H9 (cell line): ENCODE results near the gene YIPF3. TPM values are rescaled to one million over a fixed set of nuclear protein-coding genes. Genes with fewer than 3 reads are reported as not detected.

Experiments
- DNase-seq: peaks from one replicate; pipeline ENCODE4 v3.0.0-alpha.2; 2017
- H2AFZ ChIP-seq: one replicate; pipeline ENCODE4 v1.6.1; 2013; ENCODE audit warnings: mild to moderate bottlenecking, low read length, control low read depth, moderate library complexity
- H2AK5ac ChIP-seq: 2 replicates; pipeline ENCODE4 v1.6.1; 2013; ENCODE audit warnings: low read length, control low read depth, mixed read lengths; ENCODE audit not compliant: insufficient read length
- H2BK120ac ChIP-seq: one replicate; pipeline ENCODE4 v1.6.1; 2013; ENCODE audit warnings: low read depth, mild to moderate bottlenecking, low read length, control low read depth, inconsistent platforms; ENCODE audit not compliant: poor library complexity, severe bottlenecking
- H2BK12ac ChIP-seq: 2 replicates; pipeline ENCODE4 v1.6.1; 2013; ENCODE audit warnings: low read length, control low read depth, mixed read lengths, low read depth; ENCODE audit not compliant: insufficient read length
- H2BK15ac ChIP-seq: 2 replicates; pipeline ENCODE4 v1.6.1; 2013; ENCODE audit warnings: low read depth, low read length, control low read depth
- H2BK20ac ChIP-seq: one replicate; pipeline ENCODE4 v1.6.1; 2013; ENCODE audit warnings: low read depth, mild to moderate bottlenecking, low read length, control low read depth, inconsistent platforms; ENCODE audit not compliant: poor library complexity, severe bottlenecking
- H2BK5ac ChIP-seq: 2 replicates; pipeline ENCODE4 v1.6.1; 2013; ENCODE audit warnings: low read length, control low read depth, mixed read lengths; ENCODE audit not compliant: insufficient read length
- H3K14ac ChIP-seq: 2 replicates; pipeline ENCODE4 v1.6.1; 2013; ENCODE audit warnings: low read length, control low read depth; ENCODE audit not compliant: insufficient read depth
- H3K18ac ChIP-seq: 2 replicates; pipeline ENCODE4 v1.6.1; 2013; ENCODE audit warnings: low read depth, mild to moderate bottlenecking, mixed read lengths, low read length, control low read depth; ENCODE audit not compliant: insufficient read length
- H3K23ac ChIP-seq: 2 replicates; pipeline ENCODE4 v1.6.1; 2013; ENCODE audit warnings: low read length, control low read depth, mixed read lengths, low read depth; ENCODE audit not compliant: insufficient read length
- H3K23me2 ChIP-seq: 2 replicates; pipeline ENCODE4 v1.6.1; 2013; ENCODE audit warnings: low read depth, mild to moderate bottlenecking, mixed read lengths, low read length, control low read depth; ENCODE audit not compliant: insufficient read length, poor library complexity, severe bottlenecking
- H3K27ac ChIP-seq: 2 replicates; pipeline ENCODE4 v1.5.1; 2013; ENCODE audit warnings: low read length, control low read depth, mixed read lengths, low read depth; ENCODE audit not compliant: insufficient read length
- H3K27me3 ChIP-seq: 2 replicates; pipeline ENCODE4 v1.6.1; 2013; ENCODE audit warnings: low read length, control low read depth, inconsistent platforms; ENCODE audit not compliant: insufficient read depth
- H3K4ac ChIP-seq: 2 replicates; pipeline ENCODE4 v1.6.1; 2013; ENCODE audit warnings: low read depth, mild to moderate bottlenecking, control low read depth, inconsistent platforms, low read length, moderate library complexity
- H3K4me1 ChIP-seq: 2 replicates; pipeline ENCODE4 v1.6.1; 2013; ENCODE audit warnings: low read length, control low read depth, inconsistent platforms; ENCODE audit not compliant: insufficient read depth
- H3K4me2 ChIP-seq: 2 replicates; pipeline ENCODE4 v1.6.1; 2013; ENCODE audit warnings: low read length, control low read depth, mixed read lengths; ENCODE audit not compliant: insufficient read length, insufficient read depth
- H3K56ac ChIP-seq: 2 replicates; pipeline ENCODE4 v1.6.1; 2013; ENCODE audit warnings: low read depth, mild to moderate bottlenecking, mixed read lengths, low read length, control low read depth; ENCODE audit not compliant: insufficient read length
- H3K79me1 ChIP-seq: 2 replicates; pipeline ENCODE4 v1.6.1; 2013; ENCODE audit warnings: low read depth, mild to moderate bottlenecking, moderate library complexity, low read length, control low read depth, inconsistent platforms; ENCODE audit not compliant: insufficient read depth, poor library complexity, severe bottlenecking
- H3K79me2 ChIP-seq: 2 replicates; pipeline ENCODE4 v1.6.1; 2013; ENCODE audit warnings: low read length, control low read depth, inconsistent platforms; ENCODE audit not compliant: insufficient read depth
- H3K9ac ChIP-seq: 2 replicates; pipeline ENCODE4 v1.6.1; 2013; ENCODE audit warnings: low read length, control low read depth, mixed read lengths; ENCODE audit not compliant: insufficient read length; ENCODE audit errors: extremely low read depth
- H3K9me3 ChIP-seq: one replicate; pipeline ENCODE4 v1.6.1; 2013; ENCODE audit warnings: low read depth, low read length, inconsistent platforms; ENCODE audit not compliant: control insufficient read depth
- H3T11ph ChIP-seq: one replicate; pipeline ENCODE4 v1.6.1; 2013; ENCODE audit warnings: mild to moderate bottlenecking, low read length, control low read depth, inconsistent platforms
- H4K20me1 ChIP-seq: one replicate; pipeline ENCODE4 v1.6.1; 2013; ENCODE audit not compliant: control insufficient read depth, insufficient read length, insufficient read depth
- H4K5ac ChIP-seq: 2 replicates; pipeline ENCODE4 v1.6.1; 2013; ENCODE audit warnings: low read depth, mild to moderate bottlenecking, mixed read lengths, low read length, control low read depth; ENCODE audit not compliant: insufficient read length
- H4K8ac ChIP-seq: replicated peaks from 2 replicates; pipeline ENCODE4 v1.6.1; 2013; ENCODE audit warnings: low read length, control low read depth, mixed read lengths, low read depth; ENCODE audit not compliant: insufficient read length
- H4K91ac ChIP-seq: 2 replicates; pipeline ENCODE4 v1.6.1; 2013; ENCODE audit warnings: low read depth, mild to moderate bottlenecking, moderate library complexity, mixed read lengths, low read length, control low read depth; ENCODE audit not compliant: insufficient read length
- H3K27ac Mint-ChIP-seq, 3 experiments: 2 replicates in 2 of 3; 3 replicates in 1 of 3; pipeline ENCODE4 v1.8.0; 2020 to 2021; ENCODE audit warnings: mixed read lengths in 3 of 3, mild to moderate bottlenecking in 1 of 3, moderate library complexity in 1 of 3
- H3K27me3 Mint-ChIP-seq: 2 replicates; pipeline ENCODE4 v1.8.0; 2021; ENCODE audit warnings: low read depth, mild to moderate bottlenecking, moderate library complexity, mixed read lengths
- H3K36me3 Mint-ChIP-seq, 3 experiments: 2 replicates in 2 of 3; 3 replicates in 1 of 3; pipeline ENCODE4 v1.8.0; 2020 to 2021; ENCODE audit warnings: low read depth in 3 of 3, mixed read lengths in 3 of 3; ENCODE audit not compliant: insufficient read depth in 1 of 3
- H3K4me1 Mint-ChIP-seq, 2 experiments: 2 replicates each; pipeline ENCODE4 v1.8.0; 2020; ENCODE audit warnings: mixed read lengths in 2 of 2
- H3K4me3 Mint-ChIP-seq, 2 experiments: 2 replicates in 1 of 2; 3 replicates in 1 of 2; pipeline ENCODE4 v1.8.0; 2020 to 2021; ENCODE audit warnings: mild to moderate bottlenecking in 2 of 2, mixed read lengths in 2 of 2, moderate library complexity in 1 of 2
- H3K9me3 Mint-ChIP-seq, 2 experiments: 2 replicates in 1 of 2; 3 replicates in 1 of 2; pipeline ENCODE4 v1.8.0; 2020; ENCODE audit warnings: mild to moderate bottlenecking in 2 of 2, mixed read lengths in 2 of 2, moderate library complexity in 1 of 2
- CTCF ChIP-seq: fragments of 200-600 bp; sonication (generic); conservative IDR thresholded peaks from 3 replicates; pipeline ENCODE4 v1.8.0; 2021; ENCODE audit warnings: antibody characterized with exemption, mild to moderate bottlenecking
- WGBS: extraction: QIAGEN DNeasy Blood & Tissue Kit; methylation state at CpG from one replicate; pipeline ENCODE4 v1.1.7; 2013; ENCODE audit warnings: missing lambda C conversion rate, low lambda C conversion rate, mixed read lengths; ENCODE audit not compliant: insufficient read length; ENCODE audit errors: extremely low coverage; 5-methylcytosine and 5-hydroxymethylcytosine counted together
- long read RNA-seq: library from polyadenylated mRNA; unstranded; transcript quantifications from one replicate; pipeline ENCODE4 v2.0.0, GENCODE V29; 2020
- total RNA-seq: library from RNA; stranded (reverse); gene quantifications from 2 replicates; pipeline ENCODE4 v1.2.1, GENCODE V29; 2021

YIPF3 gene
- total RNA-seq = 80.7 and 84.5 TPM in 2 replicates
- long read RNA-seq, transcript YIPF3-202 (9 exons, 1,576 nt) = major isoform, 452 of 552 reads
- long read RNA-seq, partial matches to known transcripts = 8 of 552 reads
- long read RNA-seq, other reads (novel, unspliced or antisense) = 89 of 552 reads

GRCh38 chr6:43516697-43517504 lies at the start of gene YIPF3, which contains the start of gene POLR1C:
YIPF3 (minus strand) TSS chr6:43516926; CDS start chr6:43516807, 119 bp downstream.
POLR1C (plus strand) TSS chr6:43517089; CDS start chr6:43517110, 21 bp downstream.
- Histone ChIP-seq H3K4me2 (peak within 1 kb of the TSS; percentile 98), H2BK120ac (no peak within 1 kb of the TSS), H4K8ac (peak within 1 kb of the TSS; percentile 20), H4K91ac (no peak within 1 kb of the TSS), H2BK12ac (no peak within 1 kb of the TSS), H3K9me3 (no peaks in the 10 kb centered on the region), H2BK5ac (peak within 1 kb of the TSS; percentile 11), H3T11ph (no peak within 1 kb of the TSS), H4K5ac (no peak within 1 kb of the TSS), H3K79me2 (peaks cover 17% of the 10 kb centered on the region; the same call in 1 of the 2 replicates), H4K20me1 (no peaks in the 10 kb centered on the region), H3K14ac (peak within 1 kb of the TSS; percentile 94), H2AFZ (no peak within 1 kb of the TSS), H3K27ac (no peak within 1 kb of the TSS), H3K4me1 (no peaks in the 10 kb centered on the region), H3K27me3 (no peaks in the 10 kb centered on the region), H2BK15ac (no peak within 1 kb of the TSS), H2BK20ac (no peak within 1 kb of the TSS), H3K23me2 (peaks cover 9% of the 10 kb centered on the region), H2AK5ac (no peak within 1 kb of the TSS), H3K23ac (no peak within 1 kb of the TSS), H3K79me1 (peaks cover 13% of the 10 kb centered on the region), H3K56ac (peak within 1 kb of the TSS; percentile 9), H3K9ac (peak within 1 kb of the TSS; percentile 99), H3K4ac (no peak within 1 kb of the TSS), H3K18ac (peak within 1 kb of the TSS; percentile 78)
- H3K27ac Mint-ChIP-seq = peak within 1 kb of the TSS in 2 of 3 experiments; percentile 65 to 84; a peak in 2 of 7 replicates
- no peak within 1 kb of the TSS for H3K4me3 Mint-ChIP-seq
- H3K4me1 Mint-ChIP-seq = peaks cover 15 to 19% of the 10 kb centered on the region in 2 experiments
- no peak for TF ChIP-seq CTCF
- peaks cover 39 to 43% (median 42%) of the 10 kb centered on the region in 3 experiments for H3K36me3 Mint-ChIP-seq
- peak; percentile 97 for DNase-seq
- H3K27me3 Mint-ChIP-seq = no peaks in the 10 kb centered on the region
- no CpG with 5 or more reads among the region's 57 CpGs for WGBS
- H3K9me3 Mint-ChIP-seq = no peaks in the 10 kb centered on the region
